Cardiac fibroblast (primary cell): Measurements from ENCODE around the gene GRK1.

ENCODE experiments used
- DNase-seq, 2 donors: peaks; one replicate each; pipeline versions ENCODE4 v3.0.0 to v3.0.0-alpha.2; 2010; ENCODE audit warnings: low read depth in 2 of 2
- H3K4me3 ChIP-seq, 2 donors: replicated peaks in 1 of 2; 1 replicate in 1 of 2; 2 replicates in 1 of 2; pipeline ENCODE4 v1.5.1; 2011; ENCODE audit warnings: low read depth in 2 of 2, low read length in 2 of 2, mild to moderate bottlenecking in 2 of 2, moderate library complexity in 1 of 2
- CTCF ChIP-seq: IDR thresholded peaks from one replicate; pipeline ENCODE4 v1.5.1; 2011; ENCODE audit warnings: low read depth, mild to moderate bottlenecking, low read length, inconsistent platforms

The GRK1 gene

GRCh38 chr13:113730831-113731191, 63.8 kb downstream of the GRK1 start:
- no peak for DNase-seq
- no peak for TF ChIP-seq CTCF
- no peak overlapping the region for H3K4me3 ChIP-seq

- DNase-seq = no peak
- TF ChIP-seq CTCF = no peak
- H3K4me3 ChIP-seq = no peak overlapping the region
These were observed 64.5 kb downstream of the GRK1 start for GRCh38 chr13:113731192-113732175.

- no peak for DNase-seq
- H3K4me3 ChIP-seq = no peak overlapping the region
These were observed 65.3 kb downstream of the GRK1 start for GRCh38 chr13:113732176-113732960.

GRCh38 chr13:113732961-113733950, 66.2 kb downstream of the GRK1 start:
- DNase-seq = no peak
- no peak overlapping the region for H3K4me3 ChIP-seq
- TF ChIP-seq CTCF = no peak

More at GRCh38 chr13:113732176-113732960, 65.3 kb downstream of the GRK1 start:
- no peak for TF ChIP-seq CTCF

GRCh38 chr13:113734099-113734825, 67.2 kb downstream of the GRK1 start:
- TF ChIP-seq CTCF = no peak
- H3K4me3 ChIP-seq = no peak overlapping the region
- DNase-seq = no peak

- no peak for TF ChIP-seq CTCF
- no peak overlapping the region for H3K4me3 ChIP-seq
- no peak for DNase-seq
These were observed 67.8 kb downstream of the GRK1 start for GRCh38 chr13:113734826-113735125.
